Duodenal mucosa (tissue), 2 donors: ENCODE data around the gene TUNAR.

Experiments used
- H3K27ac ChIP-seq: one replicate; pipeline ENCODE4 v1.7.0; 2013; ENCODE audit warnings: low read depth, low read length
- H3K27me3 ChIP-seq, 2 donors: one replicate each; pipeline ENCODE4 v1.7.0; 2013; ENCODE audit warnings: low read length in 2 of 2, control low read depth in 1 of 2; ENCODE audit not compliant: insufficient read depth in 2 of 2, control insufficient read depth in 1 of 2
- H3K36me3 ChIP-seq, 2 donors: one replicate each; pipeline ENCODE4 v1.7.0; 2013; ENCODE audit warnings: low read length in 2 of 2, control low read depth in 1 of 2; ENCODE audit not compliant: insufficient read depth in 2 of 2, control insufficient read depth in 1 of 2
- H3K4me1 ChIP-seq, 2 donors: one replicate each; pipeline ENCODE4 v1.7.0; 2013; ENCODE audit warnings: low read length in 2 of 2, control low read depth in 1 of 2; ENCODE audit not compliant: insufficient read depth in 2 of 2, control insufficient read depth in 1 of 2
- H3K4me3 ChIP-seq, 2 donors: one replicate each; pipeline ENCODE4 v1.7.0; 2013; ENCODE audit warnings: low read length in 2 of 2, low read depth in 1 of 2
- H3K9ac ChIP-seq, 2 donors: one replicate each; pipeline ENCODE4 v1.7.0; 2013; ENCODE audit warnings: low read length in 2 of 2, low read depth in 1 of 2
- H3K9me3 ChIP-seq, 2 donors: one replicate each; pipeline ENCODE4 v1.7.0; 2013; ENCODE audit warnings: low read length in 2 of 2, control low read depth in 1 of 2; ENCODE audit not compliant: control insufficient read depth in 1 of 2

Gene TUNAR

GRCh38 chr14:95936041-95936440, 59.4 kb downstream of the TUNAR start:
- Histone ChIP-seq H3K9me3 (no peaks in the 10 kb centered on the region), H3K9ac (no peak overlapping the region), H3K4me3 (no peak overlapping the region), H3K27ac (no peak overlapping the region), H3K27me3 (no peaks in the 10 kb centered on the region), H3K4me1 (no peaks in the 10 kb centered on the region), H3K36me3 (no peaks in the 10 kb centered on the region)

- no peak overlapping the region for H3K9ac ChIP-seq
- H3K4me3 ChIP-seq = no peak overlapping the region
- H3K27me3 ChIP-seq = no peaks in the 10 kb centered on the region
- no peaks in the 10 kb centered on the region for H3K4me1 ChIP-seq
- peaks cover 0 to 8% of the 10 kb centered on the region in 2 donors for H3K9me3 ChIP-seq
- H3K36me3 ChIP-seq = no peaks in the 10 kb centered on the region
- H3K27ac ChIP-seq = no peak overlapping the region
Measured at GRCh38 chr14:95939335-95939734, 62.7 kb downstream of the TUNAR start.

- no peaks in the 10 kb centered on the region for H3K36me3 ChIP-seq
- H3K27ac ChIP-seq = no peak overlapping the region
- H3K9ac ChIP-seq = no peak overlapping the region
- H3K27me3 ChIP-seq = no peaks in the 10 kb centered on the region
- H3K4me1 ChIP-seq = no peaks in the 10 kb centered on the region
- no peak overlapping the region for H3K4me3 ChIP-seq
- H3K9me3 ChIP-seq = peaks cover 0 to 8% of the 10 kb centered on the region in 2 donors
Measured at GRCh38 chr14:95941897-95942296, 65.3 kb downstream of the TUNAR start.

GRCh38 chr14:95943699-95944098, 67.1 kb downstream of the TUNAR start:
- no peaks in the 10 kb centered on the region for H3K27me3 ChIP-seq
- H3K27ac ChIP-seq = no peak overlapping the region
- peaks cover 0 to 8% of the 10 kb centered on the region in 2 donors for H3K9me3 ChIP-seq
- no peaks in the 10 kb centered on the region for H3K4me1 ChIP-seq
- H3K9ac ChIP-seq = no peak overlapping the region
- no peak overlapping the region for H3K4me3 ChIP-seq
- H3K36me3 ChIP-seq = no peaks in the 10 kb centered on the region

- no peak overlapping the region for H3K4me3 ChIP-seq
- no peaks in the 10 kb centered on the region for H3K27me3 ChIP-seq
- H3K9me3 ChIP-seq = peaks cover 0 to 8% of the 10 kb centered on the region in 2 donors
- H3K4me1 ChIP-seq = no peaks in the 10 kb centered on the region
- no peak overlapping the region for H3K9ac ChIP-seq
- no peak overlapping the region for H3K27ac ChIP-seq
- no peaks in the 10 kb centered on the region for H3K36me3 ChIP-seq
Measured at GRCh38 chr14:95944462-95944861, 67.8 kb downstream of the TUNAR start.

GRCh38 chr14:95946867-95947266, 70.2 kb downstream of the TUNAR start:
- peaks cover 0 to 5% of the 10 kb centered on the region in 2 donors for H3K9me3 ChIP-seq
- no peak overlapping the region for H3K27ac ChIP-seq
- H3K4me3 ChIP-seq = no peak overlapping the region
- H3K36me3 ChIP-seq = no peaks in the 10 kb centered on the region
- H3K4me1 ChIP-seq = no peaks in the 10 kb centered on the region
- H3K27me3 ChIP-seq = no peaks in the 10 kb centered on the region
- no peak overlapping the region for H3K9ac ChIP-seq

GRCh38 chr14:95948558-95948981, 71.9 kb downstream of the TUNAR start:
- no peak overlapping the region for H3K9ac ChIP-seq
- H3K27me3 ChIP-seq = no peaks in the 10 kb centered on the region
- H3K4me3 ChIP-seq = no peak overlapping the region
- no peak overlapping the region for H3K27ac ChIP-seq
- H3K4me1 ChIP-seq = no peaks in the 10 kb centered on the region
- no peaks in the 10 kb centered on the region for H3K36me3 ChIP-seq
- H3K9me3 ChIP-seq = no peaks in the 10 kb centered on the region

- Histone ChIP-seq H3K4me1 (no peaks in the 10 kb centered on the region), H3K36me3 (no peaks in the 10 kb centered on the region), H3K9ac (no peak overlapping the region), H3K27me3 (no peaks in the 10 kb centered on the region), H3K9me3 (no peaks in the 10 kb centered on the region), H3K4me3 (no peak overlapping the region), H3K27ac (no peak overlapping the region)
Measured at GRCh38 chr14:95951359-95951758, 74.7 kb downstream of the TUNAR start.

GRCh38 chr14:95953111-95953724, 76.6 kb downstream of the TUNAR start:
- H3K9me3 ChIP-seq = no peaks in the 10 kb centered on the region
- H3K27me3 ChIP-seq = no peaks in the 10 kb centered on the region
- no peak overlapping the region for H3K27ac ChIP-seq
- H3K9ac ChIP-seq = no peak overlapping the region
- H3K4me1 ChIP-seq = no peaks in the 10 kb centered on the region
- H3K4me3 ChIP-seq = no peak overlapping the region
- no peaks in the 10 kb centered on the region for H3K36me3 ChIP-seq

- H3K27ac ChIP-seq = no peak overlapping the region
- H3K4me1 ChIP-seq = no peaks in the 10 kb centered on the region
- H3K9me3 ChIP-seq = no peaks in the 10 kb centered on the region
- no peaks in the 10 kb centered on the region for H3K36me3 ChIP-seq
- no peak overlapping the region for H3K9ac ChIP-seq
- no peak overlapping the region for H3K4me3 ChIP-seq
- no peaks in the 10 kb centered on the region for H3K27me3 ChIP-seq
Measured at GRCh38 chr14:95956601-95957460, 80.2 kb downstream of the TUNAR start.
